ENCODE data around the gene C11orf21.

Gene C11orf21

GRCh38 chr11:2258501-2259465 lies 42.9 kb downstream of the C11orf21 start:
- DNase-seq, result no peak

DNA sequence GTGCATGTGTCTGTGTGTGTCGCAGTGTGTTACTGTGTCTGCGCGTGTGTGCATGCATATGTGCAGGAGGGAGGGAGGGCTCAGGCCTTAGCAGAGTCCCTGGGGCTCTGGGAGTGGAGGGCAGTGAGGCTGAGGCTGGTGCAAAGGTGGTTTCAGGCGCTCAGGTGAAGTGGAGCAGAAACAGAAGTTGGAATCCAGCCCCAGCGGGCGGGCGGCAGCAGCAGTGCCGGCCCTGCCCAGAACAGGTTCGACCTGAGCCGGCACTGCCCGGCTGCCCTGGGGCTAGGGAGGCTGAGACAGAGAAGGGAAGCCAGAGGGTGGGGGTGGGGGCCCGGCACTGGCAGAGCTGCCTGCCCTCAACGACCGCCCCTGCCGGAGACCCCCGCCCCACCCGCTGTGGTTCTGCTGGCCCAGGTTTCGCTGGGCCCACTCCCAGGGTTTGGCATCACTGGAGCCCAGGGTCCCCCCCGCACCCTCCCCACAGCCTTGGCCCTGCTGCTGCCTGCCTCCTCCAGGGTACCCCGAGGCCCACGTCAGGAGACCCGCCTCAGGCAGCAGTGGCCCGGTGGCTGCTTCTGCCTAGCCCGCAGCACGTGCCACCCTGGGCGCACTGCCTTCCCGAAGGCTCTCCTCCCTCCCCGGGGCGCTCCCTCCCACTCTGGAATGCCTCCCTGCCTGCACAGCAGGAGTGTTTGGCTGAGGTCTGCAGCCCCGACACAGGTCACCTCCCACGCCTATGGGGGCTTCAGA lies 44.6 kb downstream of the C11orf21 start:
- DNase-seq, result no peak

DNA sequence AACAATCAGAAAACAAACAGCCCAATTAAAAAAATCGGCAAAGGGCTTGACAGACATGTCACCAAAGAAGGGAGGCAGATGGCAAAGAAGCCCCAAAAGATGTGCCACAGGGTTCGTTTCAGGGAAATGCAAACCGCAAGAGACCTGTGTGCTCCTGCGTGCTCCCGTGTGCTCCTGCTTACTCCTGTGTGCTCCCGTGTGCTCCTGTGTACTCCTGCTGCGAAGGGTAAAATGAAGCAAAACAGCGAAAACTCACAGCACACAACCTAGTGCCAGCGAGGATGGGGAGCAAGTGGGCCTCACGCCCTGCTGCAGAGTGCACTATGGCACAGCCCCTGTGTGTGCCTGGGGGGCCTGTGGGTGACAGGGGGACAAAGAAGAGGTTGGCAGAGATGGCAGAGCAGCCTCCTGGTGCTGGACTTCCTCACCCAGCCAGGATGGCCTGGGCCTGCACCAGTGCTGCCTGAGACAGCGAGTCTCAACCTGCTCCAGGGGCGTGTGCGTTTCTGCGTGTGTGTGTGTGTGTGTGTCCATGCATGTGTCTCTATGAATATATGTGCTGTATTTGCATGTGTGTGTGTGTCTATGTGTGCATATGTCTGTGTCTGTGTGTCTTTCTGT lies 45.3 kb downstream of the C11orf21 start:
- no peak for DNase-seq

DNA sequence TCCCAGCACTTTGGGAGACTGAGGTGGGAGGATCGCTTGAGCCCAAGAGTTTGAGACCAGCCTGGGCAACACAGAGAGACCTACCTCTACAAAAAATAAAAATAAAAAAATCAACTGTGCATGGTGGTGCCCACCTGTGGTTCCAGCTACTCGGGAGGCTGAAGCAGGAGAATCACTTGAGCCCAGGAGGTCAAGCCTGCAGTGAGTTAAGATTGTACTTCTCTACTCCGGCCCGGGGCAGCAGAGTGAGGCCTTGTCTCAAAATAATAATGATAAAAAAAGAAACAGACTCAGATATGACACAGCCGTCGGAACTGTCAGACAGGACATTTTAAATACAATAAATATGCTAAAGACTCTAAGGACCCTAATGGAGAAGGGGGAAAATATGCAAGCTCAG lies 49.7 kb downstream of the C11orf21 start:
- no peak for DNase-seq

- DNase-seq, result no peak
Measured at GRCh38 chr11:2251138-2251537, 50.6 kb downstream of the C11orf21 start.

- DNase-seq, result no peak
Measured at GRCh38 chr11:2250485-2250884, 51.2 kb downstream of the C11orf21 start.

- DNase-seq, result no peak
Measured at GRCh38 chr11:2250041-2250440, 51.7 kb downstream of the C11orf21 start.

DNA sequence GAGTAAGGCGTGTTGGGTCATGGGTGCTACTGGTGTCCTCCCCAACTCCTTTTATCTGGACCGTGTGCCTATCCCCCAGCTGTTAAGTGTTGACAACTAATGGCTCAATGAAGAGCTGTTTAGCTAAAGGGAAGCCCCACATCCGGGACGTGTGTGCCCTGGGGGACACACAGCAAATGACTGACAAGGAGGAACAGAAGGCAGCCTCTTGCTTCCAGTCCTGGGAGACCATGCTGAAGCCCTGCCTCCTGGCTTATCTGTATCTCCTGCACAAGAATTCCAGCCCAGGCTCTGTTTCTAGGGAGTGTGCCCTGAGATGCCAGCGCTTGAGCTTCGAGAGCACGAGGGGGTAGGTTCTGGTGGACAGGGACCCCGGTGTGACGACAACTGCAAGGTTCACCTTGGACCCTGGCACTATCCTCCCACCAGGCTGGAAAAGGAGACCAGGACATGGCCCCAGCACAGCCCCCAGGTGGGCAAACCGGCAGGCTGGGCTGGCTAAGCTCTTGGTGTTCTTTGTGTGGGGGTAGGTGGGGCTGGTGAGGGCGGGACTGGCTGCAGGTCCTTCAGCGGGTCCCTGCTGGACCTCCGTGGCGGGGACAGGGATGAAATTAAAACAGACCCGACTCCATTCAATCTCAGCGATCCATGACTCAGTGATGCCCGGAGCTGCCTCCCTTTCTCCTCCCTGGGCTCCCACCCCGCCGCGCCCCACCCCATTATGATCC lies 52.4 kb downstream of the C11orf21 start:
- DNase-seq, result no peak

GRCh38 chr11:2248762-2249161 lies 53.0 kb downstream of the C11orf21 start:
- DNase-seq, result no peak

DNA sequence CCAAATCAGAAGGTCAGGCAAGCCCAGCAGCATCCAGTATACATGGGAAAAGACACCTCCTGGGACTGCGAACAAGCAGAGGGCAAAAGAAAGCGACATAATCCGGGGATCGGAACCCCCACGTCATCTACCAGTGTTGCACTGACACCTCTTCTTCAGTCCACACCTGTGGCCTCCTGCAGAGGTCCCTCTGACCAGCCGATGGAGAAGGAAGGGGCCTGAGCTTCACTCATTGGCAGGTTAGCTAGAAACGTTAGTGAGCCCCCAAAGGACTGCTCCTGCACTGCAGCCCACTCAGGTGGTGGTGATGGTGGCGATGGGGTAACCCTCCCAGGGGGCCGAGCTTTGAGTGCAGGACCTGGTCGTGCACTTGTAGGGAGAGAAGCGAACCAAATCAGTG lies 53.5 kb downstream of the C11orf21 start:
- no peak for DNase-seq

GRCh38 chr11:2247496-2247895 lies 54.2 kb downstream of the C11orf21 start:
- no peak for DNase-seq

All from DMS 273 treated with DMSO at 0.1 percent for 48 hours (cell line).